ENCODE results near the gene MORN1.

Gene MORN1

DNA sequence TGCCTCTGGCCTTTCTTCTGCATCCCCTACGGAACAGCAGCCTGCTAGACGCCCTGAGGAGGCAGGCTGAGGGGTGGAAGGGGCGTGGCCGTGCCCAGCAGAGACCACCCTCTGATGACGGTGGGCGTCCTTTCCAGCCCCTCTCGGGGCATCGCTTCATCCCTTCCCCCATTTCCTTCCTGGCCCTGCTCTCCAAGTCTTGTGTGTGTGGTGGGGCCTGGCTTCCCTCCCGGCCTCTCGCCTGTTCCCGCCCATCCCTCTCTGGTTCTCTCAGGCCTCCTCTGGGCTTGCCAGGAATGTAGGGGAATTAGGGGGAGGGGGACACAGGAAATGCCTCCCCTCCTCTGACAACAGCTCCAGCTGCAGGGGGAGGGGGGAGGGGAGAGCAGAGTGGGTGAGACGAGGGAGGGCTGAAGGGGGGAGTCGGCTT lies 112.1 kb downstream of the MORN1 start:
- Histone ChIP-seq H3K4me2 (ENCODE audit: low read length) (no peak overlapping the region), H3K9ac (ENCODE audit: low read length) (no peak overlapping the region)

DNA sequence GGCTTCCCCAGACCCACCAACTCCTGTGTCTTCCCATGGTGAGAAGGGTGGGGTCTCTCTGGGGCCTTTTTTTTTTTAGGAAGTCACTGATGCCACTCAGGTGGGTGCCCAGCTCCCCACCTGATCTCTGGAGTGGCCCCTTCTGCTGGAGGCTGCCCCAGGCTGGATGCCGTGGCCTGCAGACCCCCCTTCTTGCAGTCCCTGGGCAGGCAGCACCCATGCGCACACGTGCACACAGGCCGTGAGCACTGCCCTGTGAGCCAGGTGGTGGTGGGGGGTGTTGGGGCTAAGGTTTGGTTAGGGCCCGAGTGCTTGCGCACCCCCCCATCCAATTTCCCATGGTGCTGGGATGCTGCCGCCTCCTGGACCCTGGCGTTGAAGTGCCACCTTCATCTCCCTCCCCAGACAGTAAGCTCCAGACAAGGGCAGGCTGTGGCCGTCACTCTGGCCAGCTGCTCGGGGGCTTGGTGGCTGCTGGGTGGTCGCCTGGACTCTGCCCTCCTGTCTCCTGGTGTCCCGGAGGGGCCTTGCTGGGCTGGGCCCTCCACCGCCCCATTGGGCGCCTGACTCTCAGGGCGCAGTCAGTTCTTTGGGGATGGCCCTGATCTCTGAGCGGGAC lies 112.7 kb downstream of the MORN1 start:
- no peak overlapping the region for H3K4me3 ChIP-seq (ENCODE audit: low read depth, low read length, poor library complexity, severe bottlenecking)
- H4K20me1 ChIP-seq (ENCODE audit: insufficient read depth, low read length) = no peaks in the 10 kb centered on the region
- H3F3A ChIP-seq (ENCODE audit: insufficient read depth, low read length) = no peaks in the 10 kb centered on the region
- H3K9me3 ChIP-seq (ENCODE audit: low read length) = no peaks in the 10 kb centered on the region
- H3K27me3 ChIP-seq (ENCODE audit: insufficient read depth, low read length) = no peaks in the 10 kb centered on the region
- no peaks in the 10 kb centered on the region for H3K36me3 ChIP-seq (ENCODE audit: insufficient read depth, low read length)
- no peak overlapping the region for H2AFZ ChIP-seq (ENCODE audit: low read length)
- H3K4me2 ChIP-seq (ENCODE audit: low read length) = no peak overlapping the region
- no peak overlapping the region for H3K9ac ChIP-seq (ENCODE audit: low read length)
- H3K4me1 ChIP-seq (ENCODE audit: insufficient read depth, low read length, severe bottlenecking) = no peaks in the 10 kb centered on the region
- no peak for TF ChIP-seq EZH2 (IDR thresholded peaks at IDR 0.05; ENCODE audit: borderline replicate concordance, low read length)
- TF ChIP-seq CTCF (IDR thresholded peaks at IDR 0.05; ENCODE audit: low read length) = no peak
- H3K79me2 ChIP-seq (ENCODE audit: insufficient read depth, low read length) = no peaks in the 10 kb centered on the region
- no peaks in the 10 kb centered on the region for H3K9me2 ChIP-seq (ENCODE audit: low read depth, low read length)
- no peak overlapping the region for H3K27ac ChIP-seq (ENCODE audit: low read depth, low read length, poor library complexity, severe bottlenecking)

More for the DNA sequence above, 112.1 kb downstream of the MORN1 start:
- no peak overlapping the region for H3K27ac ChIP-seq (ENCODE audit: low read depth, low read length, poor library complexity, severe bottlenecking)
- no peaks in the 10 kb centered on the region for H3K79me2 ChIP-seq (ENCODE audit: insufficient read depth, low read length)
- H3K4me3 ChIP-seq (ENCODE audit: low read depth, low read length, poor library complexity, severe bottlenecking) = no peak overlapping the region
- no peaks in the 10 kb centered on the region for H3K9me2 ChIP-seq (ENCODE audit: low read depth, low read length)
- H3F3A ChIP-seq (ENCODE audit: insufficient read depth, low read length) = no peaks in the 10 kb centered on the region
- H3K36me3 ChIP-seq (ENCODE audit: insufficient read depth, low read length) = no peaks in the 10 kb centered on the region
- H3K4me1 ChIP-seq (ENCODE audit: insufficient read depth, low read length, severe bottlenecking) = no peaks in the 10 kb centered on the region
- no peak overlapping the region for H2AFZ ChIP-seq (ENCODE audit: low read length)
- no peaks in the 10 kb centered on the region for H3K27me3 ChIP-seq (ENCODE audit: insufficient read depth, low read length)
- H4K20me1 ChIP-seq (ENCODE audit: insufficient read depth, low read length) = no peaks in the 10 kb centered on the region
- no peaks in the 10 kb centered on the region for H3K9me3 ChIP-seq (ENCODE audit: low read length)
- TF ChIP-seq CTCF (IDR thresholded peaks at IDR 0.05; ENCODE audit: low read length) = no peak
- TF ChIP-seq EZH2 (IDR thresholded peaks at IDR 0.05; ENCODE audit: borderline replicate concordance, low read length) = no peak

- H3K27me3 ChIP-seq (ENCODE audit: insufficient read depth, low read length) = no peaks in the 10 kb centered on the region
- H3K9ac ChIP-seq (ENCODE audit: low read length) = no peak overlapping the region
- TF ChIP-seq CTCF (IDR thresholded peaks at IDR 0.05; ENCODE audit: low read length) = no peak
- TF ChIP-seq EZH2 (IDR thresholded peaks at IDR 0.05; ENCODE audit: borderline replicate concordance, low read length) = no peak
- no peak overlapping the region for H3K4me3 ChIP-seq (ENCODE audit: low read depth, low read length, poor library complexity, severe bottlenecking)
- no peak overlapping the region for H3K4me2 ChIP-seq (ENCODE audit: low read length)
- no peaks in the 10 kb centered on the region for H3K9me2 ChIP-seq (ENCODE audit: low read depth, low read length)
- no peaks in the 10 kb centered on the region for H4K20me1 ChIP-seq (ENCODE audit: insufficient read depth, low read length)
- no peaks in the 10 kb centered on the region for H3K9me3 ChIP-seq (ENCODE audit: low read length)
- H2AFZ ChIP-seq (ENCODE audit: low read length) = no peak overlapping the region
- H3K79me2 ChIP-seq (ENCODE audit: insufficient read depth, low read length) = no peaks in the 10 kb centered on the region
- H3K36me3 ChIP-seq (ENCODE audit: insufficient read depth, low read length) = no peaks in the 10 kb centered on the region
- no peaks in the 10 kb centered on the region for H3F3A ChIP-seq (ENCODE audit: insufficient read depth, low read length)
- no peak overlapping the region for H3K27ac ChIP-seq (ENCODE audit: low read depth, low read length, poor library complexity, severe bottlenecking)
- no peaks in the 10 kb centered on the region for H3K4me1 ChIP-seq (ENCODE audit: insufficient read depth, low read length, severe bottlenecking)
Observed at GRCh38 chr1:2277741-2278488, 113.4 kb downstream of the MORN1 start.

All from OCI-LY1 (cell line).